Upper lobe of right lung (tissue), 1 donor: Measurements from ENCODE around the gene CYSTM1. TPM values are rescaled to one million over a fixed set of nuclear protein-coding genes. Genes with fewer than 3 reads are reported as not detected.
"Not testable (repeated sequence)": the region's sequence is repeated elsewhere in the genome, so short reads cannot be mapped to it uniquely, and the experiment has no call there.

ENCODE experiments used
- ATAC-seq: fragments of 200-7000 bp; cut with Tn5 transposase; one replicate; pipeline ENCODE4 v1.9.1; 2020; ENCODE audit warnings: mild to moderate bottlenecking, moderate library complexity
- DNase-seq: peaks from one replicate; pipeline ENCODE4 v3.0.0-alpha.2; 2020
- H3K27ac ChIP-seq: fragments of 200-600 bp; one replicate; pipeline ENCODE4 v1.8.0; 2022
- H3K27me3 ChIP-seq: fragments of 200-600 bp; one replicate; pipeline ENCODE4 v1.8.0; 2022; ENCODE audit warnings: mild to moderate bottlenecking
- H3K36me3 ChIP-seq: fragments of 200-600 bp; one replicate; pipeline ENCODE4 v1.8.0; 2022
- H3K4me1 ChIP-seq: fragments of 200-600 bp; one replicate; pipeline ENCODE4 v1.8.0; 2022
- H3K4me3 ChIP-seq: fragments of 200-600 bp; one replicate; pipeline ENCODE4 v1.8.0; 2022; ENCODE audit warnings: mild to moderate bottlenecking
- H3K9me3 ChIP-seq: fragments of 200-600 bp; one replicate; pipeline ENCODE4 v1.8.0; 2022
- CTCF ChIP-seq: fragments of 200-600 bp; IDR thresholded peaks from one replicate; pipeline ENCODE4 v1.8.0; 2022; ENCODE audit warnings: antibody characterized with exemption
- intact Hi-C: fragments of 100-400 bp; cut with DNase I; formaldehyde crosslinking; loops from one replicate; pipeline ENCODE4 v1.11.0; 2022
- total RNA-seq: library from RNA; stranded (reverse); fragmentation: NEBNext Ultra II Directional; extraction: Animal tissue kit (Norgen Biotek cat#: 25700); gene quantifications from one replicate; pipeline ENCODE4 v1.2.1, GENCODE V29; 2021
- donor health status: DM: no; HTN: yes; CAD: no; lungs with severe emphysema.

Gene CYSTM1
- total RNA-seq, 1 donor from 2014 or later: 85.1 TPM

- intact Hi-C loops: no loop called here
- TF ChIP-seq CTCF: no peak
- Histone ChIP-seq H3K36me3 (peaks cover 11% of the 10 kb centered on the region), H3K27ac (no peak overlapping the region), H3K27me3 (no peaks in the 10 kb centered on the region), H3K4me1 (no peaks in the 10 kb centered on the region), H3K9me3 (no peaks in the 10 kb centered on the region), H3K4me3 (no peak overlapping the region)
- DNase-seq: no peak
- no peak for ATAC-seq
Measured at GRCh38 chr5:140196115-140196814, 21.3 kb downstream of the CYSTM1 start.

- Histone ChIP-seq H3K4me3 (no peak overlapping the region), H3K27me3 (no peaks in the 10 kb centered on the region), H3K27ac (no peak overlapping the region), H3K36me3 (peaks cover 11% of the 10 kb centered on the region), H3K9me3 (no peaks in the 10 kb centered on the region), H3K4me1 (no peaks in the 10 kb centered on the region)
- intact Hi-C loops: no loop called here
- no peak for ATAC-seq
- no peak for TF ChIP-seq CTCF
- no peak for DNase-seq
Measured at GRCh38 chr5:140197023-140197422, 22.0 kb downstream of the CYSTM1 start.

GRCh38 chr5:140198915-140199314 is 23.9 kb downstream of the CYSTM1 start:
- H3K4me3 ChIP-seq, intact Hi-C loops, H3K27ac ChIP-seq, H3K9me3 ChIP-seq, H3K27me3 ChIP-seq, ATAC-seq, DNase-seq, H3K4me1 ChIP-seq: not testable (repeated sequence)
- peaks cover 11% of the 10 kb centered on the region for H3K36me3 ChIP-seq

GRCh38 chr5:140202078-140202477 is 27.1 kb downstream of the CYSTM1 start:
- no peaks in the 10 kb centered on the region for H3K9me3 ChIP-seq
- H3K27ac ChIP-seq: no peak overlapping the region
- intact Hi-C loops: no loop called here
- TF ChIP-seq CTCF: no peak
- H3K36me3 ChIP-seq: no peaks in the 10 kb centered on the region
- DNase-seq (no peak), ATAC-seq (no peak)
- peaks cover under 1% of the 10 kb centered on the region for H3K4me1 ChIP-seq
- H3K4me3 ChIP-seq: no peak overlapping the region
- H3K27me3 ChIP-seq: no peaks in the 10 kb centered on the region

GRCh38 chr5:140202610-140203009 is 27.6 kb downstream of the CYSTM1 start:
- H3K9me3 ChIP-seq: no peaks in the 10 kb centered on the region
- intact Hi-C loops: no loop called here
- no peaks in the 10 kb centered on the region for H3K27me3 ChIP-seq
- DNase-seq (no peak), ATAC-seq (no peak)
- H3K36me3 ChIP-seq: no peaks in the 10 kb centered on the region
- no peak overlapping the region for H3K4me3 ChIP-seq
- peaks cover 6% of the 10 kb centered on the region for H3K4me1 ChIP-seq
- no peak for TF ChIP-seq CTCF
- H3K27ac ChIP-seq: no peak overlapping the region

- TF ChIP-seq CTCF: no peak
- Histone ChIP-seq H3K27me3 (no peaks in the 10 kb centered on the region), H3K4me1 (peaks cover 7% of the 10 kb centered on the region), H3K4me3 (no peak overlapping the region), H3K9me3 (no peaks in the 10 kb centered on the region), H3K36me3 (no peaks in the 10 kb centered on the region), H3K27ac (no peak overlapping the region)
- DNase-seq (no peak), ATAC-seq (no peak)
- intact Hi-C loops: no loop called here
Measured at GRCh38 chr5:140205216-140205615, 30.2 kb downstream of the CYSTM1 start.
